Lung (tissue), 12 donors: ENCODE results near the gene LYRM7. TPM values are rescaled to one million over a fixed set of nuclear protein-coding genes. Genes with fewer than 3 reads are reported as not detected.

ENCODE experiments used
- ATAC-seq: fragments of 200-7000 bp; cut with Tn5 transposase; one replicate; pipeline ENCODE4 v1.9.1; 2020; ENCODE audit warnings: moderate number of reproducible peaks; ENCODE audit not compliant: insufficient read depth, low FRiP score
- DNase-seq, 3 donors: peaks; one replicate each; pipeline ENCODE4 v3.0.0-alpha.2; 2013 to 2017
- H3K27ac ChIP-seq, 2 donors: one replicate each; pipeline ENCODE4 v1.5.1; 2013; ENCODE audit warnings: mild to moderate bottlenecking in 2 of 2, moderate library complexity in 2 of 2, control low read depth in 1 of 2, inconsistent platforms in 1 of 2, low read depth in 1 of 2, low read length in 1 of 2
- H3K27me3 ChIP-seq, 3 donors: one replicate each; pipeline ENCODE4 v1.5.1; 2013; ENCODE audit warnings: low read length in 2 of 3; ENCODE audit not compliant: control insufficient read depth in 3 of 3, insufficient read depth in 3 of 3
- H3K36me3 ChIP-seq, 4 donors: one replicate each; pipeline ENCODE4 v1.5.1; 2013; ENCODE audit warnings: low read length in 4 of 4, mild to moderate bottlenecking in 1 of 4, moderate library complexity in 1 of 4; ENCODE audit not compliant: control insufficient read depth in 4 of 4, insufficient read depth in 4 of 4
- H3K4me1 ChIP-seq, 5 donors: one replicate each; pipeline ENCODE4 v1.5.1; 2013; ENCODE audit warnings: low read length in 5 of 5, mild to moderate bottlenecking in 2 of 5, moderate library complexity in 1 of 5; ENCODE audit not compliant: control insufficient read depth in 5 of 5, insufficient read depth in 5 of 5
- H3K4me3 ChIP-seq: one replicate; pipeline ENCODE4 v1.5.1; 2013; ENCODE audit warnings: mild to moderate bottlenecking, control low read depth, moderate library complexity
- H3K9ac ChIP-seq, 2 donors: one replicate each; pipeline ENCODE4 v1.5.1; 2013; ENCODE audit warnings: low read length in 2 of 2, control low read depth in 1 of 2; ENCODE audit not compliant: insufficient read depth in 1 of 2
- H3K9me3 ChIP-seq, 4 donors: one replicate each; pipeline ENCODE4 v1.5.1; 2013; ENCODE audit warnings: low read length in 3 of 4, mild to moderate bottlenecking in 1 of 4, moderate library complexity in 1 of 4; ENCODE audit not compliant: control insufficient read depth in 4 of 4, insufficient read depth in 3 of 4
- WGBS, 2 donors: extraction: QIAGEN DNeasy Blood & Tissue Kit; methylation state at CpG; one replicate each; pipeline ENCODE4 v1.1.7; 2013; 5-methylcytosine and 5-hydroxymethylcytosine counted together
- polyA plus RNA-seq, 2 donors: library from polyadenylated mRNA; stranded (reverse); fragments of 200-250 nt; gene quantifications; one replicate each; pipeline ENCODE4 v1.2.1, GENCODE V29; 2013
- total RNA-seq, 2 donors: library from RNA; depleted of rRNA in 1 of 2; stranded (reverse); fragments of >200 nt in 1 of 2; gene quantifications; one replicate each; pipeline ENCODE4 v1.2.1, GENCODE V29; 2014 to 2021
- TF ChIP-seq, protein P1 (sequence below): IDR thresholded peaks from 2 replicates; pipeline ENCODE4 v1.5.1; 2012; ENCODE audit warnings: mild to moderate bottlenecking; ENCODE audit errors: control extremely low read depth, extremely low read depth
- donor health status: control.
- donor health status: control.
- donor health status: Bipolar disorder and iron deficiency.
- donor health status: healthy.
- donor health status: DM: yes; HTN: yes; CAD: no.

LYRM7 gene
- total and polyA plus RNA-seq, 4 donors = 3.1 to 10.9 (median 4.6) TPM

DNA sequence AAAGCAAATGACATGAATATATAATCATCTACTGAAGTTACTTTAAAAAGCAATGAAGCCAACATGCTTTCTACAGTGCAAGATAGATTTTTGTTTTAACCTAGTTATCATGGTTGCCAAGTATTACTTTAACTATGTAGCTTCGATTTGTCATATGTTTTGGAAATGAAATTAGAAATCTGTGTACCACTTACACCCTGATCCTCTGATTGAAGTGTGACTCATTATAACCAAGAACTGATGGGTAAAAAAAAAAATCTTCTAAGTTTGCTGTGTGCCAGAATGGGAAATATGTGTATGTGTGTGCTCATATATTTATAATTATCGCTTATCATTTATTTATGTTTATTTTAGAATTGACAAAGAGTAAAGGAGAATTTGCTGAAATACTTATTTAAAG lies 84.0 kb downstream of the LYRM7 start:
- H3K4me3 ChIP-seq = no peak overlapping the region
- H3K27ac ChIP-seq = no peak overlapping the region
- H3K9ac ChIP-seq = no peak overlapping the region
- no peaks in the 10 kb centered on the region for H3K36me3 ChIP-seq
- H3K4me1 ChIP-seq = peaks cover 0 to 5% (median 0%) of the 10 kb centered on the region in 5 donors
- ATAC-seq (no peak), DNase-seq (no peak)
- no peaks in the 10 kb centered on the region for H3K9me3 ChIP-seq
- H3K27me3 ChIP-seq = no peaks in the 10 kb centered on the region
- TF ChIP-seq, protein P1, sequence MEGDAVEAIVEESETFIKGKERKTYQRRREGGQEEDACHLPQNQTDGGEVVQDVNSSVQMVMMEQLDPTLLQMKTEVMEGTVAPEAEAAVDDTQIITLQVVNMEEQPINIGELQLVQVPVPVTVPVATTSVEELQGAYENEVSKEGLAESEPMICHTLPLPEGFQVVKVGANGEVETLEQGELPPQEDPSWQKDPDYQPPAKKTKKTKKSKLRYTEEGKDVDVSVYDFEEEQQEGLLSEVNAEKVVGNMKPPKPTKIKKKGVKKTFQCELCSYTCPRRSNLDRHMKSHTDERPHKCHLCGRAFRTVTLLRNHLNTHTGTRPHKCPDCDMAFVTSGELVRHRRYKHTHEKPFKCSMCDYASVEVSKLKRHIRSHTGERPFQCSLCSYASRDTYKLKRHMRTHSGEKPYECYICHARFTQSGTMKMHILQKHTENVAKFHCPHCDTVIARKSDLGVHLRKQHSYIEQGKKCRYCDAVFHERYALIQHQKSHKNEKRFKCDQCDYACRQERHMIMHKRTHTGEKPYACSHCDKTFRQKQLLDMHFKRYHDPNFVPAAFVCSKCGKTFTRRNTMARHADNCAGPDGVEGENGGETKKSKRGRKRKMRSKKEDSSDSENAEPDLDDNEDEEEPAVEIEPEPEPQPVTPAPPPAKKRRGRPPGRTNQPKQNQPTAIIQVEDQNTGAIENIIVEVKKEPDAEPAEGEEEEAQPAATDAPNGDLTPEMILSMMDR = no peak
- WGBS, 2 donors = 83 to 89% methylated on average over 2 of the region's 2 CpGs

Other genes with a start within 250 kb of the LYRM7 start
- 100 to 1,000 TPM; 125 to 149 TPM for gene HINT1, start 5.7 kb upstream of the LYRM7 start, total RNA-seq
- 100 to 1,000 TPM; 215 to 259 TPM for gene HINT1, start 5.7 kb upstream of the LYRM7 start, polyA plus RNA-seq
- gene CDC42SE2, start 93.1 kb downstream of the LYRM7 start, total RNA-seq = 10 to 100 TPM; 30.8 to 58.9 TPM
- 10 to 100 TPM; 18.1 to 25.9 TPM for gene CDC42SE2, start 93.1 kb downstream of the LYRM7 start, polyA plus RNA-seq